G401.6 (cell line): Measurements from ENCODE around the gene RAB1B.
"Not testable (repeated sequence)": the region's sequence is repeated elsewhere in the genome, so short reads cannot be mapped to it uniquely, and the experiment has no call there.

Experiments used
- FAIRE-seq: peaks from 2 replicates; lab custom pipeline; 2012; peaks lifted over from hg19 to GRCh38; lab: Jason Lieb, UNC

The RAB1B gene

GRCh38 chr11:66239998-66240780 is 28.2 kb upstream of the RAB1B start:
- FAIRE-seq, result no peak

- FAIRE-seq, result no peak
These were observed 27.7 kb upstream of the RAB1B start for GRCh38 chr11:66240781-66241136.

- no peak for FAIRE-seq
These were observed 26.2 kb upstream of the RAB1B start for GRCh38 chr11:66242095-66242765.

- FAIRE-seq, result no peak
These were observed 24.5 kb upstream of the RAB1B start for GRCh38 chr11:66243782-66244535.

GRCh38 chr11:66247295-66247694 is 21.1 kb upstream of the RAB1B start:
- no peak for FAIRE-seq

- FAIRE-seq, result no peak
These were observed 20.6 kb upstream of the RAB1B start for GRCh38 chr11:66247801-66248200.

GRCh38 chr11:66248903-66249302 is 19.5 kb upstream of the RAB1B start:
- FAIRE-seq, result no peak

GRCh38 chr11:66251809-66252208 is 16.6 kb upstream of the RAB1B start:
- no peak for FAIRE-seq

- not testable (repeated sequence) for FAIRE-seq
These were observed 15.4 kb upstream of the RAB1B start for GRCh38 chr11:66253081-66253480.

- no peak for FAIRE-seq
These were observed 10.0 kb upstream of the RAB1B start for GRCh38 chr11:66258473-66258893.

- no peak for FAIRE-seq
These were observed 9.2 kb upstream of the RAB1B start for GRCh38 chr11:66259225-66259624.

GRCh38 chr11:66259956-66260355 is 8.5 kb upstream of the RAB1B start:
- no peak for FAIRE-seq

GRCh38 chr11:66261578-66261977 is 6.9 kb upstream of the RAB1B start:
- FAIRE-seq, result no peak

GRCh38 chr11:66262191-66262590 is 6.2 kb upstream of the RAB1B start:
- no peak for FAIRE-seq

GRCh38 chr11:66262696-66263095 is 5.7 kb upstream of the RAB1B start:
- no peak for FAIRE-seq

- no peak for FAIRE-seq
These were observed 5.2 kb upstream of the RAB1B start for GRCh38 chr11:66263231-66263630.

- FAIRE-seq, result no peak
These were observed 4.7 kb upstream of the RAB1B start for GRCh38 chr11:66263785-66264184.

- FAIRE-seq, result no peak
These were observed 4.1 kb upstream of the RAB1B start for GRCh38 chr11:66264383-66264782.

GRCh38 chr11:66264914-66265313 is 3.5 kb upstream of the RAB1B start:
- no peak for FAIRE-seq

GRCh38 chr11:66265531-66266377 is 2.7 kb upstream of the RAB1B start:
- FAIRE-seq, result no peak

- no peak for FAIRE-seq
These were observed 1.9 kb upstream of the RAB1B start for GRCh38 chr11:66266378-66267038.

GRCh38 chr11:66267039-66267378 is 1.4 kb upstream of the RAB1B start:
- FAIRE-seq, result no peak
